Liver (tissue), 9 donors: ENCODE results near the gene RASAL2. TPM values are rescaled to one million over a fixed set of nuclear protein-coding genes. Genes with fewer than 3 reads are reported as not detected.
"Not testable (repeated sequence)": the region's sequence is repeated elsewhere in the genome, so short reads cannot be mapped to it uniquely, and the experiment has no call there.

Source experiments
- DNase-seq: peaks from one replicate; pipeline ENCODE4 v3.0.0-alpha.2; 2017; ENCODE audit warnings: low spot score
- H3K27ac ChIP-seq, 2 donors: one replicate each; pipeline ENCODE4 v1.7.0; 2013; ENCODE audit warnings: inconsistent platforms in 2 of 2, low read length in 2 of 2, control low read depth in 1 of 2, low read depth in 1 of 2, mild to moderate bottlenecking in 1 of 2
- H3K27me3 ChIP-seq, 4 donors: one replicate each; pipeline versions ENCODE4 v1.6.1 to v1.7.0; 2013; ENCODE audit warnings: low read length in 3 of 4, inconsistent platforms in 1 of 4, mild to moderate bottlenecking in 1 of 4, moderate library complexity in 1 of 4; ENCODE audit not compliant: control insufficient read depth in 4 of 4, insufficient read depth in 4 of 4
- H3K36me3 ChIP-seq, 4 donors: one replicate each; pipeline versions ENCODE4 v1.6.1 to v1.7.0; 2013; ENCODE audit warnings: low read length in 3 of 4, mild to moderate bottlenecking in 3 of 4, low read depth in 1 of 4, moderate library complexity in 1 of 4; ENCODE audit not compliant: control insufficient read depth in 4 of 4, insufficient read depth in 3 of 4
- H3K4me1 ChIP-seq, 4 donors: one replicate each; pipeline versions ENCODE4 v1.6.1 to v1.7.0; 2013; ENCODE audit warnings: low read length in 3 of 4, mild to moderate bottlenecking in 3 of 4, moderate library complexity in 1 of 4; ENCODE audit not compliant: control insufficient read depth in 4 of 4, insufficient read depth in 4 of 4
- H3K4me3 ChIP-seq, 3 donors: one replicate each; pipeline versions ENCODE4 v1.6.1 to v1.7.0; 2013; ENCODE audit warnings: low read length in 3 of 3, control low read depth in 1 of 3, low read depth in 1 of 3, mild to moderate bottlenecking in 1 of 3
- H3K9ac ChIP-seq, 2 donors: one replicate each; pipeline ENCODE4 v1.7.0; 2013; ENCODE audit warnings: low read length in 2 of 2, mild to moderate bottlenecking in 2 of 2, moderate library complexity in 2 of 2, control low read depth in 1 of 2, low read depth in 1 of 2
- H3K9me3 ChIP-seq, 4 donors: one replicate each; pipeline versions ENCODE4 v1.6.1 to v1.7.0; 2013; ENCODE audit warnings: low read length in 3 of 4; ENCODE audit not compliant: control insufficient read depth in 4 of 4
- CTCF ChIP-seq: fragments of 150-350 bp; IDR thresholded peaks from 2 replicates; pipeline ENCODE4 v1.5.1; 2017; ENCODE audit warnings: improper control_type of control experiment, low read depth, low read length; ENCODE audit not compliant: missing input control
- EGR1 ChIP-seq, 2 donors: IDR thresholded peaks; 2 replicates each; pipeline ENCODE4 v1.6.1; 2016 to 2018; ENCODE audit warnings: antibody characterized with exemption in 2 of 2, low read depth in 2 of 2
- FOXA1 ChIP-seq: IDR thresholded peaks from 2 replicates; pipeline ENCODE4 v1.6.1; 2016; ENCODE audit warnings: antibody characterized with exemption
- FOXA2 ChIP-seq: IDR thresholded peaks from 2 replicates; pipeline ENCODE4 v1.6.1; 2016; ENCODE audit warnings: antibody characterized with exemption
- HNF4A ChIP-seq, 2 donors: conservative IDR thresholded peaks; 2 replicates each; pipeline ENCODE4 v1.6.1; 2016; ENCODE audit warnings: antibody characterized with exemption in 2 of 2, mild to moderate bottlenecking in 2 of 2
- HNF4G ChIP-seq: IDR thresholded peaks from 2 replicates; pipeline ENCODE4 v1.6.1; 2016; ENCODE audit warnings: antibody characterized with exemption
- JUND ChIP-seq, 2 donors: IDR thresholded peaks; 2 replicates each; pipeline ENCODE4 v1.6.1; 2016; ENCODE audit warnings: antibody characterized with exemption in 2 of 2
- NR2F2 ChIP-seq: IDR thresholded peaks from 2 replicates; pipeline ENCODE4 v1.6.1; 2016; ENCODE audit warnings: antibody characterized with exemption
- RAD21 ChIP-seq, 2 donors: IDR thresholded peaks; 2 replicates each; pipeline ENCODE4 v1.6.1; 2016; ENCODE audit warnings: antibody characterized with exemption in 2 of 2, mild to moderate bottlenecking in 2 of 2
- REST ChIP-seq: IDR thresholded peaks from 2 replicates; pipeline ENCODE4 v1.6.1; 2016; ENCODE audit warnings: antibody characterized with exemption, mild to moderate bottlenecking
- RXRA ChIP-seq, 2 donors: IDR thresholded peaks; 2 replicates each; pipeline ENCODE4 v1.6.1; 2017 to 2018; ENCODE audit warnings: antibody characterized with exemption in 2 of 2, mild to moderate bottlenecking in 1 of 2
- SP1 ChIP-seq: IDR thresholded peaks from 2 replicates; pipeline ENCODE4 v1.6.1; 2018; ENCODE audit warnings: antibody characterized with exemption, mild to moderate bottlenecking
- TAF1 ChIP-seq: conservative IDR thresholded peaks from 2 replicates; pipeline ENCODE4 v1.6.1; 2016; ENCODE audit warnings: antibody characterized with exemption, mild to moderate bottlenecking
- YY1 ChIP-seq: IDR thresholded peaks from 2 replicates; pipeline ENCODE4 v1.6.1; 2016; ENCODE audit warnings: antibody characterized with exemption, mild to moderate bottlenecking
- WGBS: extraction: QIAGEN DNeasy Blood & Tissue Kit; methylation state at CpG from one replicate; pipeline ENCODE4 v1.1.7; 2013; 5-methylcytosine and 5-hydroxymethylcytosine counted together
- polyA plus RNA-seq, 2 donors: library from polyadenylated mRNA; stranded (reverse) in 1 of 2; unstranded in 1 of 2; fragments of 200-250 nt in 1 of 2; fragments of >200 nt in 1 of 2; fragmentation: Nextera tagmentation in 1 of 2; extraction: Ambion mirVana in 1 of 2; gene quantifications; one replicate each; pipeline versions ENCODE4 v1.2.1 to v1.2.3, GENCODE V29; 2013 to 2015
- total RNA-seq, 2 donors: library from RNA; depleted of rRNA; stranded (reverse); fragments of >200 nt; gene quantifications; one replicate each; pipeline ENCODE4 v1.2.3, GENCODE V29; 2014
- TF ChIP-seq, protein P1 (sequence below): IDR thresholded peaks from 2 replicates; pipeline ENCODE4 v1.6.1; 2016; ENCODE audit warnings: antibody characterized with exemption
- TF ChIP-seq, protein P2 (sequence below): IDR thresholded peaks from 2 replicates; pipeline ENCODE4 v1.6.1; 2016; ENCODE audit warnings: antibody characterized with exemption
- donor health status: healthy.
- donor health status: healthy.
- donor health status: healthy.
- donor health status: healthy.
- donor health status: healthy.

The RASAL2 gene
- total and polyA plus RNA-seq, 4 donors, result 1.8 to 8.1 (median 4.1) TPM

GRCh38 chr1:178208269-178208856, 114.5 kb downstream of the RASAL2 start:
- TF ChIP-seq HNF4A (conservative IDR thresholded peaks at IDR 0.05), result peak; percentile 29 to 40
- not testable (repeated sequence) for H3K36me3 ChIP-seq, H3K4me1 ChIP-seq, H3K9ac ChIP-seq, H3K9me3 ChIP-seq, H3K4me3 ChIP-seq, DNase-seq, H3K27me3 ChIP-seq, H3K27ac ChIP-seq
- WGBS, result 83% methylated on average over 11 of the region's 11 CpGs

- H3K36me3 ChIP-seq, result no peaks in the 10 kb centered on the region
- peaks cover 0 to 5% (median under 1%) of the 10 kb centered on the region in 4 donors for H3K9me3 ChIP-seq
- H3K4me1 ChIP-seq, result no peaks in the 10 kb centered on the region
- WGBS, result 100% methylated on average over 1 of the region's 1 CpG
- no peak for DNase-seq
- no peak overlapping the region for H3K9ac ChIP-seq
- H3K27me3 ChIP-seq, result no peaks in the 10 kb centered on the region
- H3K27ac ChIP-seq, result no peak overlapping the region
- H3K4me3 ChIP-seq, result no peak overlapping the region
- TF ChIP-seq FOXA1, result no peak
- TF ChIP-seq, protein P1, sequence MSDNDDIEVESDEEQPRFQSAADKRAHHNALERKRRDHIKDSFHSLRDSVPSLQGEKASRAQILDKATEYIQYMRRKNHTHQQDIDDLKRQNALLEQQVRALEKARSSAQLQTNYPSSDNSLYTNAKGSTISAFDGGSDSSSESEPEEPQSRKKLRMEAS, result no peak
- TF ChIP-seq JUND (IDR thresholded peaks at IDR 0.05), result no peak
- no peak for TF ChIP-seq HNF4G
- TF ChIP-seq YY1, result no peak
- no peak for TF ChIP-seq RXRA (IDR thresholded peaks at IDR 0.05)
- TF ChIP-seq, protein P2, sequence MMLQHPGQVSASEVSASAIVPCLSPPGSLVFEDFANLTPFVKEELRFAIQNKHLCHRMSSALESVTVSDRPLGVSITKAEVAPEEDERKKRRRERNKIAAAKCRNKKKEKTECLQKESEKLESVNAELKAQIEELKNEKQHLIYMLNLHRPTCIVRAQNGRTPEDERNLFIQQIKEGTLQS, result no peak
- TF ChIP-seq REST, result no peak
These were observed 116.0 kb downstream of the RASAL2 start for GRCh38 chr1:178209935-178210334.

- Histone ChIP-seq H3K36me3 (no peaks in the 10 kb centered on the region), H3K27me3 (no peaks in the 10 kb centered on the region), H3K9me3 (no peaks in the 10 kb centered on the region), H3K27ac (no peak overlapping the region), H3K9ac (no peak overlapping the region), H3K4me3 (no peak overlapping the region), H3K4me1 (no peaks in the 10 kb centered on the region)
- TF ChIP-seq NR2F2 (no peak), FOXA1 (no peak), SP1 (no peak), RAD21 (IDR thresholded peaks at IDR 0.05) (no peak), JUND (IDR thresholded peaks at IDR 0.05) (no peak), REST (no peak), TAF1 (no peak), HNF4A (conservative IDR thresholded peaks at IDR 0.05) (no peak), FOXA2 (no peak), CTCF (no peak), EGR1 (IDR thresholded peaks at IDR 0.05; ENCODE audit: low read depth in 2 of 2) (no peak)
- 95% methylated on average over 6 of the region's 6 CpGs for WGBS
- no peak for DNase-seq
These were observed 124.6 kb downstream of the RASAL2 start for GRCh38 chr1:178218550-178218949.
